K562 (cell line): ENCODE data around the gene AIRE. TPM values are rescaled to one million over a fixed set of nuclear protein-coding genes. Genes with fewer than 3 reads are reported as not detected.

Source experiments
- ATAC-seq: fragments of 200-7000 bp; cut with Tn5 transposase; 3 replicates; pipeline ENCODE4 v1.9.1; 2020; ENCODE audit warnings: moderate library complexity
- BruUV-seq: library from RNA; stranded (reverse); fragments of 400-500 nt; replicated peaks from 2 replicates; lab custom pipeline; 2021; lab: Mats Ljungman, UMichigan
- CTCF ChIA-PET: fragments of 300-600 bp; formaldehyde crosslinking; extraction: SDS; loops from one replicate; lab custom pipeline; 2021; ENCODE audit warnings: low intra/inter-chr PET ratio; lab: Yijun Ruan, JAX
- POLR2A ChIA-PET: fragments of 300-600, 350-650 bp; sonication (Branson Sonifier 250); formaldehyde crosslinking; extraction: SDS; loops from one replicate; lab custom pipeline; 2021; ENCODE audit warnings: antibody characterized with exemption, inconsistent platforms; lab: Yijun Ruan, JAX
- DNase-seq, 4 experiments: peaks; one replicate each; pipeline versions ENCODE4 v3.0.0 to v3.0.0-alpha.2; 2011 to 2018; ENCODE audit warnings: low spot score in 3 of 4, mixed read lengths in 3 of 4; ENCODE audit errors: extremely low read depth in 1 of 4
- FAIRE-seq: peaks from 2 replicates; lab custom pipeline; 2011; peaks lifted over from hg19 to GRCh38; lab: Jason Lieb, UNC
- H2AFZ ChIP-seq: 2 replicates; pipeline ENCODE4 v1.6.0; 2011; ENCODE audit warnings: low read depth, low read length, control low read depth, inconsistent platforms
- H3K27ac ChIP-seq: fragments of 200-600 bp; 3 replicates; pipeline ENCODE4 v1.8.0; 2011; ENCODE audit warnings: low read depth, mild to moderate bottlenecking, control low read depth, inconsistent platforms, low read length, moderate library complexity, mixed read lengths; ENCODE audit errors: extremely low read depth
- H3K27me3 ChIP-seq, 2 experiments: fragments of 300-600 bp in 1 of 2; 2 replicates in 1 of 2; 3 replicates in 1 of 2; pipeline versions ENCODE4 v1.6.0 to v1.8.0; 2011; ENCODE audit warnings: inconsistent platforms in 2 of 2, low read length in 2 of 2, mild to moderate bottlenecking in 1 of 2, mixed read lengths in 1 of 2, moderate library complexity in 1 of 2; ENCODE audit not compliant: control insufficient read depth in 2 of 2, insufficient read depth in 2 of 2
- H3K36me3 ChIP-seq: fragments of 300-600 bp; 3 replicates; pipeline ENCODE4 v1.8.0; 2011; ENCODE audit warnings: mild to moderate bottlenecking, low read length, inconsistent platforms; ENCODE audit not compliant: control insufficient read depth, insufficient read depth
- H3K4me1 ChIP-seq, 2 experiments: fragments of 200-600 bp in 1 of 2; replicated peaks in 1 of 2; 2 replicates in 1 of 2; 3 replicates in 1 of 2; pipeline versions ENCODE4 v1.5.1 to v1.8.0; 2011; ENCODE audit warnings: inconsistent platforms in 2 of 2, low read length in 2 of 2, mild to moderate bottlenecking in 1 of 2, mixed read lengths in 1 of 2, moderate library complexity in 1 of 2; ENCODE audit not compliant: control insufficient read depth in 2 of 2, insufficient read depth in 2 of 2
- H3K4me2 ChIP-seq: 2 replicates; pipeline ENCODE4 v1.6.1; 2011; ENCODE audit warnings: low read length, control low read depth, inconsistent platforms, mixed read lengths; ENCODE audit not compliant: insufficient read depth
- H3K4me3 ChIP-seq: fragments of 200-600 bp; sonication (generic), shearing (Covaris generic); 2 replicates; pipeline ENCODE4 v1.5.1; 2016; ENCODE audit warnings: control low read depth, inconsistent platforms
- H3K79me2 ChIP-seq: fragments of 200-600 bp; 3 replicates; pipeline ENCODE4 v1.8.0; 2011; ENCODE audit warnings: low read length, inconsistent platforms; ENCODE audit not compliant: control insufficient read depth, insufficient read depth
- H3K9ac ChIP-seq, 2 experiments: 2 replicates each; pipeline versions ENCODE4 v1.6.0 to v1.6.1; 2011; ENCODE audit warnings: low read depth in 2 of 2, low read length in 2 of 2, control low read depth in 1 of 2, inconsistent platforms in 1 of 2, mild to moderate bottlenecking in 1 of 2, mixed read lengths in 1 of 2; ENCODE audit not compliant: insufficient read depth in 1 of 2
- H3K9me1 ChIP-seq: one replicate; pipeline ENCODE4 v1.6.0; 2011; ENCODE audit warnings: inconsistent platforms, mild to moderate bottlenecking, low read length, moderate library complexity; ENCODE audit not compliant: control insufficient read depth, insufficient read depth
- H3K9me3 ChIP-seq: replicated peaks from 2 replicates; pipeline ENCODE4 v1.5.1; 2011; ENCODE audit warnings: low read depth, low read length, inconsistent platforms; ENCODE audit not compliant: control insufficient read depth, insufficient read depth
- H4K20me1 ChIP-seq: replicated peaks from 2 replicates; pipeline ENCODE4 v1.6.1; 2011; ENCODE audit warnings: low read length, inconsistent platforms, mixed read lengths; ENCODE audit not compliant: control insufficient read depth, insufficient read depth
- ARHGAP35 ChIP-seq: fragments of 450-650 bp; IDR thresholded peaks from 2 replicates; pipeline ENCODE4 v1.6.1; 2018; ENCODE audit not compliant: partially characterized antibody
- CHD4 ChIP-seq: fragments of 200-600 bp; sonication (generic); IDR thresholded peaks from 3 replicates; pipeline ENCODE4 v1.6.1; 2012; ENCODE audit warnings: low read depth, mild to moderate bottlenecking, mixed read lengths, low read length, inconsistent platforms; ENCODE audit not compliant: insufficient read depth, insufficient replicate concordance, poor library complexity, severe bottlenecking
- ESRRA ChIP-seq: fragments of 450-650 bp; IDR thresholded peaks from 2 replicates; pipeline ENCODE4 v1.6.1; 2014; ENCODE audit warnings: low read depth, mild to moderate bottlenecking, moderate library complexity, borderline replicate concordance
- KAT7 ChIP-seq: sonication (generic); formaldehyde crosslinking; IDR thresholded peaks from 2 replicates; pipeline ENCODE4 v1.8.0; 2022; ENCODE audit warnings: missing genetic modification reagents, mild to moderate bottlenecking, borderline replicate concordance
- NR2C2 ChIP-seq, 2 experiments: fragments of 200-800 bp in 1 of 2; sonication (Bioruptor generic) in 1 of 2; sonication (generic) in 1 of 2; formaldehyde crosslinking in 1 of 2; IDR thresholded peaks; 2 replicates each; pipeline versions ENCODE4 v1.6.1 to v1.8.0; 2016 to 2022; ENCODE audit warnings: mild to moderate bottlenecking in 1 of 2, missing compliant biosample characterization in 1 of 2, missing genetic modification characterization in 1 of 2, missing genetic modification reagents in 1 of 2
- PHF21A ChIP-seq: fragments of 450-650 bp; IDR thresholded peaks from 2 replicates; pipeline ENCODE4 v1.6.1; 2017; ENCODE audit warnings: low read depth, borderline replicate concordance
- SAFB ChIP-seq: fragments of 200-400 bp; formaldehyde crosslinking; IDR thresholded peaks from 2 replicates; pipeline ENCODE4 v1.6.1; 2017; ENCODE audit warnings: low read depth, low read length, borderline replicate concordance
- SRF ChIP-seq, 2 experiments: fragments of 250-450, 450-650 bp in 1 of 2; sonication (Bioruptor Pico) in 1 of 2; sonication (generic) in 1 of 2; formaldehyde crosslinking; IDR thresholded peaks; 2 replicates each; pipeline versions ENCODE4 v1.5.0 to v1.5.1; 2020 to 2022; ENCODE audit warnings: mild to moderate bottlenecking in 1 of 2, missing genetic modification reagents in 1 of 2
- TFAM ChIP-seq: fragments of 250-450 bp; sonication (Bioruptor Pico); conservative IDR thresholded peaks from 2 replicates; pipeline ENCODE4 v1.5.0; 2021; ENCODE audit warnings: mild to moderate bottlenecking, moderate library complexity
- ZBTB8A ChIP-seq: fragments of 450-650 bp; IDR thresholded peaks from 2 replicates; pipeline ENCODE4 v1.6.1; 2018; ENCODE audit warnings: mild to moderate bottlenecking, moderate library complexity; ENCODE audit not compliant: partially characterized antibody
- WGBS: fragments of 100-300 bp; shearing (Covaris generic); methylation state at CpG from one replicate; pipeline ENCODE4 v1.1.6; 2016; ENCODE audit warnings: low coverage, mixed read lengths; ENCODE audit not compliant: insufficient coverage; ENCODE audit errors: missing lambda C conversion rate; 5-methylcytosine and 5-hydroxymethylcytosine counted together
- in situ Hi-C: fragments of 300-500 bp; cut with MboI; formaldehyde crosslinking; loops from 4 replicates; pipeline ENCODE4 v1.15.0; 2018; ENCODE audit warnings: inconsistent platforms, mixed read lengths
- intact Hi-C: fragments of 100-400 bp; cut with micrococcal nuclease; formaldehyde crosslinking; loops from 2 replicates; pipeline ENCODE4 v1.14.2; 2022
- polyA plus RNA-seq, 8 experiments: library from polyadenylated mRNA; depleted of rRNA in 4 of 8; stranded (reverse) in 5 of 8; unstranded in 3 of 8; fragments of >200 nt; fragmentation: Nextera tagmentation in 2 of 8; fragmentation: Illumina TruSeq in 1 of 8; extraction: Ambion mirVana in 2 of 8; extraction: Trizol in 1 of 8; gene quantifications; 2 replicates each; pipeline versions ENCODE4 v1.2.1 to v1.2.3, GENCODE V29; 2011 to 2014; ENCODE audit warnings: inconsistent platforms in 1 of 8, missing spikeins in 1 of 8
- total RNA-seq, 7 experiments: library from RNA; depleted of rRNA in 6 of 7; stranded (reverse); fragments of >200 nt in 6 of 7; fragmentation: Illumina TruSeq in 2 of 7; extraction: Trizol in 2 of 7; gene quantifications; 2 replicates each; pipeline versions ENCODE4 v1.2.1 to v1.2.3, GENCODE V29; 2011 to 2021; ENCODE audit warnings: low replicate concordance in 1 of 7
- TF ChIP-seq, protein P1 (sequence below), 2 experiments: fragments of 450-650 bp in 1 of 2; IDR thresholded peaks; 2 replicates each; pipeline ENCODE4 v1.6.1; 2011 to 2017; ENCODE audit warnings: low read depth in 2 of 2, antibody characterized with exemption in 1 of 2, borderline replicate concordance in 1 of 2, low read length in 1 of 2, mild to moderate bottlenecking in 1 of 2, mixed read lengths in 1 of 2; ENCODE audit not compliant: control insufficient read depth in 1 of 2
- TF ChIP-seq, protein P2 (sequence below), 2 experiments: fragments of 450-650 bp in 1 of 2; sonication (generic) in 1 of 2; formaldehyde crosslinking in 1 of 2; IDR thresholded peaks in 1 of 2; conservative IDR thresholded peaks in 1 of 2; 2 replicates each; pipeline versions ENCODE4 v1.6.1 to v1.8.1; 2016 to 2023; ENCODE audit warnings: mild to moderate bottlenecking in 2 of 2, moderate library complexity in 2 of 2, inconsistent platforms in 1 of 2, missing genetic modification reagents in 1 of 2

AIRE gene
- total and polyA plus RNA-seq, 9 of the 15 experiments (the other 6 are each of a cell fraction or from before 2014, with no cell fraction given), result 0.01 TPM; not detected in 8

DNA sequence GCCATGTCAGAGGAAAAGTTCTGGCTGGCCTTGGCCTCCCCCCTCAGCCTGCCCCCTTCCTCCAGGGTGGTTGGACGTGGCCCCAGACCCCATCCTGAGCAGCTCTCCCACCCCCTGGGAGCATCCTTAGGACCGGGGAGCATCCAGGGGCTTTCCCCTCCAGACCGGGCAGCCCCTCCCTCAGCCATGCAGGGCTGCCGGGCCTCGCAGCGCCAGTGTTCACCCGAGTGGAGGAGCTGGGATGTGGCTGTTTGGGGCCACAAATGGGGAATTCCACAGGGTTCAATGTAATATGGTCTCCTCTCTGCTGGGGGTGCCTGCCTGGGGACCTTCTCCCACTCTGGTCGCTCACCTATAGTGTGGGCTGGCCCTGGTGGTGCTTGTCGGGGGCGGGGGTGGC lies 10.0 kb downstream of the AIRE start:
- H3K27me3 ChIP-seq, result peaks cover 5 to 26% of the 10 kb centered on the region in 2 experiments; a peak in 3 of 5 replicates
- no peak overlapping the region; a peak in 1 of 4 replicates for H3K9ac ChIP-seq
- H3K79me2 ChIP-seq, result peaks cover 7% of the 10 kb centered on the region
- CTCF ChIA-PET, result interaction anchor here (0.6 kb wide), 1 partner anchor 25 kb away, joined by 3 read pairs; no protein-coding TSS in a partner anchor
- H3K27ac ChIP-seq, result no peak overlapping the region
- POLR2A ChIA-PET, result interaction anchor here (1.3 kb wide), 1 partner anchor 9 kb away, joined by 3 read pairs; no protein-coding TSS in a partner anchor
- H3K4me3 ChIP-seq, result no peak overlapping the region
- in situ Hi-C loops (loop anchor here (25.0 kb wide), 1 partner anchor 133 kb away; no protein-coding TSS in a partner anchor), intact Hi-C loops (loop anchor here (2.0 kb wide), 1 partner anchor 283 kb away; the partner anchor contains the start of gene TRAPPC10)
- H3K4me1 ChIP-seq, result peaks cover 7 to 75% of the 10 kb centered on the region in 2 experiments
- no TSS peak for BruUV-seq
- peaks cover 3% of the 10 kb centered on the region for H3K9me1 ChIP-seq
- H3K9me3 ChIP-seq, result no peaks in the 10 kb centered on the region
- peaks cover 6% of the 10 kb centered on the region; the same call in 1 of the 2 replicates for H4K20me1 ChIP-seq
- H3K36me3 ChIP-seq, result no peaks in the 10 kb centered on the region
- no peak overlapping the region for H2AFZ ChIP-seq
- TF ChIP-seq KAT7 (CRISPR knock-in tag) (no peak), NR2C2 (CRISPR knock-in tag; IDR thresholded peaks at IDR 0.05) (no peak), NR2C2 (tag; IDR thresholded peaks at IDR 0.05) (no peak), PHF21A (no peak), TFAM (no peak), ESRRA (no peak), ARHGAP35 (no peak), SAFB (no peak), SRF (CRISPR knock-in tag; IDR thresholded peaks at IDR 0.05) (no peak), ZBTB8A (no peak), CHD4 (no peak)
- TF ChIP-seq, protein P1, sequence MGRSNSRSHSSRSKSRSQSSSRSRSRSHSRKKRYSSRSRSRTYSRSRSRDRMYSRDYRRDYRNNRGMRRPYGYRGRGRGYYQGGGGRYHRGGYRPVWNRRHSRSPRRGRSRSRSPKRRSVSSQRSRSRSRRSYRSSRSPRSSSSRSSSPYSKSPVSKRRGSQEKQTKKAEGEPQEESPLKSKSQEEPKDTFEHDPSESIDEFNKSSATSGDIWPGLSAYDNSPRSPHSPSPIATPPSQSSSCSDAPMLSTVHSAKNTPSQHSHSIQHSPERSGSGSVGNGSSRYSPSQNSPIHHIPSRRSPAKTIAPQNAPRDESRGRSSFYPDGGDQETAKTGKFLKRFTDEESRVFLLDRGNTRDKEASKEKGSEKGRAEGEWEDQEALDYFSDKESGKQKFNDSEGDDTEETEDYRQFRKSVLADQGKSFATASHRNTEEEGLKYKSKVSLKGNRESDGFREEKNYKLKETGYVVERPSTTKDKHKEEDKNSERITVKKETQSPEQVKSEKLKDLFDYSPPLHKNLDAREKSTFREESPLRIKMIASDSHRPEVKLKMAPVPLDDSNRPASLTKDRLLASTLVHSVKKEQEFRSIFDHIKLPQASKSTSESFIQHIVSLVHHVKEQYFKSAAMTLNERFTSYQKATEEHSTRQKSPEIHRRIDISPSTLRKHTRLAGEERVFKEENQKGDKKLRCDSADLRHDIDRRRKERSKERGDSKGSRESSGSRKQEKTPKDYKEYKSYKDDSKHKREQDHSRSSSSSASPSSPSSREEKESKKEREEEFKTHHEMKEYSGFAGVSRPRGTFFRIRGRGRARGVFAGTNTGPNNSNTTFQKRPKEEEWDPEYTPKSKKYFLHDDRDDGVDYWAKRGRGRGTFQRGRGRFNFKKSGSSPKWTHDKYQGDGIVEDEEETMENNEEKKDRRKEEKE (IDR thresholded peaks at IDR 0.05; ENCODE audit: borderline replicate concordance in 1 of 2, control insufficient read depth in 1 of 2, low read depth in 2 of 2, low read length in 1 of 2), result no peak
- TF ChIP-seq, protein P2, sequence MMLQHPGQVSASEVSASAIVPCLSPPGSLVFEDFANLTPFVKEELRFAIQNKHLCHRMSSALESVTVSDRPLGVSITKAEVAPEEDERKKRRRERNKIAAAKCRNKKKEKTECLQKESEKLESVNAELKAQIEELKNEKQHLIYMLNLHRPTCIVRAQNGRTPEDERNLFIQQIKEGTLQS (IDR thresholded peaks at IDR 0.05), result no peak
- TF ChIP-seq, protein P2 (CRISPR knock-in tag; conservative IDR thresholded peaks at IDR 0.05), result no peak
- FAIRE-seq, result no peak
- no peak for DNase-seq
- H3K4me2 ChIP-seq, result no peak overlapping the region
- ATAC-seq, result no peak
- WGBS, result 23% methylated on average over 10 of the region's 10 CpGs
